K562 (cell line): ENCODE data around the gene SCLY. TPM values are rescaled to one million over a fixed set of nuclear protein-coding genes. Genes with fewer than 3 reads are reported as not detected.

Experiments
- ATAC-seq: fragments of 200-7000 bp; cut with Tn5 transposase; 3 replicates; pipeline ENCODE4 v1.9.1; 2020; ENCODE audit warnings: moderate library complexity
- BruUV-seq: library from RNA; stranded (reverse); fragments of 400-500 nt; replicated peaks from 2 replicates; lab custom pipeline; 2021; lab: Mats Ljungman, UMichigan
- CTCF ChIA-PET: fragments of 300-600 bp; formaldehyde crosslinking; extraction: SDS; loops from one replicate; lab custom pipeline; 2021; ENCODE audit warnings: low intra/inter-chr PET ratio; lab: Yijun Ruan, JAX
- POLR2A ChIA-PET: fragments of 300-600, 350-650 bp; sonication (Branson Sonifier 250); formaldehyde crosslinking; extraction: SDS; loops from one replicate; lab custom pipeline; 2021; ENCODE audit warnings: antibody characterized with exemption, inconsistent platforms; lab: Yijun Ruan, JAX
- DNase-seq, 4 experiments: peaks; one replicate each; pipeline versions ENCODE4 v3.0.0 to v3.0.0-alpha.2; 2011 to 2018; ENCODE audit warnings: low spot score in 3 of 4, mixed read lengths in 3 of 4; ENCODE audit errors: extremely low read depth in 1 of 4
- FAIRE-seq: peaks from 2 replicates; lab custom pipeline; 2011; peaks lifted over from hg19 to GRCh38; lab: Jason Lieb, UNC
- H2AFZ ChIP-seq: 2 replicates; pipeline ENCODE4 v1.6.0; 2011; ENCODE audit warnings: low read depth, low read length, control low read depth, inconsistent platforms
- H3K27ac ChIP-seq: fragments of 200-600 bp; 3 replicates; pipeline ENCODE4 v1.8.0; 2011; ENCODE audit warnings: low read depth, mild to moderate bottlenecking, control low read depth, inconsistent platforms, low read length, moderate library complexity, mixed read lengths; ENCODE audit errors: extremely low read depth
- H3K27me3 ChIP-seq, 2 experiments: fragments of 300-600 bp in 1 of 2; 2 replicates in 1 of 2; 3 replicates in 1 of 2; pipeline versions ENCODE4 v1.6.0 to v1.8.0; 2011; ENCODE audit warnings: inconsistent platforms in 2 of 2, low read length in 2 of 2, mild to moderate bottlenecking in 1 of 2, mixed read lengths in 1 of 2, moderate library complexity in 1 of 2; ENCODE audit not compliant: control insufficient read depth in 2 of 2, insufficient read depth in 2 of 2
- H3K36me3 ChIP-seq: fragments of 300-600 bp; 3 replicates; pipeline ENCODE4 v1.8.0; 2011; ENCODE audit warnings: mild to moderate bottlenecking, low read length, inconsistent platforms; ENCODE audit not compliant: control insufficient read depth, insufficient read depth
- H3K4me1 ChIP-seq, 2 experiments: fragments of 200-600 bp in 1 of 2; replicated peaks in 1 of 2; 2 replicates in 1 of 2; 3 replicates in 1 of 2; pipeline versions ENCODE4 v1.5.1 to v1.8.0; 2011; ENCODE audit warnings: inconsistent platforms in 2 of 2, low read length in 2 of 2, mild to moderate bottlenecking in 1 of 2, mixed read lengths in 1 of 2, moderate library complexity in 1 of 2; ENCODE audit not compliant: control insufficient read depth in 2 of 2, insufficient read depth in 2 of 2
- H3K4me2 ChIP-seq: 2 replicates; pipeline ENCODE4 v1.6.1; 2011; ENCODE audit warnings: low read length, control low read depth, inconsistent platforms, mixed read lengths; ENCODE audit not compliant: insufficient read depth
- H3K4me3 ChIP-seq: fragments of 200-600 bp; sonication (generic), shearing (Covaris generic); 2 replicates; pipeline ENCODE4 v1.5.1; 2016; ENCODE audit warnings: control low read depth, inconsistent platforms
- H3K79me2 ChIP-seq: fragments of 200-600 bp; 3 replicates; pipeline ENCODE4 v1.8.0; 2011; ENCODE audit warnings: low read length, inconsistent platforms; ENCODE audit not compliant: control insufficient read depth, insufficient read depth
- H3K9ac ChIP-seq, 2 experiments: 2 replicates each; pipeline versions ENCODE4 v1.6.0 to v1.6.1; 2011; ENCODE audit warnings: low read depth in 2 of 2, low read length in 2 of 2, control low read depth in 1 of 2, inconsistent platforms in 1 of 2, mild to moderate bottlenecking in 1 of 2, mixed read lengths in 1 of 2; ENCODE audit not compliant: insufficient read depth in 1 of 2
- H3K9me1 ChIP-seq: one replicate; pipeline ENCODE4 v1.6.0; 2011; ENCODE audit warnings: inconsistent platforms, mild to moderate bottlenecking, low read length, moderate library complexity; ENCODE audit not compliant: control insufficient read depth, insufficient read depth
- H3K9me3 ChIP-seq: replicated peaks from 2 replicates; pipeline ENCODE4 v1.5.1; 2011; ENCODE audit warnings: low read depth, low read length, inconsistent platforms; ENCODE audit not compliant: control insufficient read depth, insufficient read depth
- H4K20me1 ChIP-seq: replicated peaks from 2 replicates; pipeline ENCODE4 v1.6.1; 2011; ENCODE audit warnings: low read length, inconsistent platforms, mixed read lengths; ENCODE audit not compliant: control insufficient read depth, insufficient read depth
- ARID3A ChIP-seq: IDR thresholded peaks from 2 replicates; pipeline ENCODE4 v1.6.1; 2012; ENCODE audit warnings: low read depth, low read length, improper control_type of control experiment, borderline replicate concordance
- CBX5 ChIP-seq: IDR thresholded peaks from 2 replicates; pipeline ENCODE4 v1.6.1; 2014; ENCODE audit warnings: low read depth, borderline replicate concordance
- COPS2 ChIP-seq: fragments of 450-650 bp; conservative IDR thresholded peaks from 2 replicates; pipeline ENCODE4 v1.6.1; 2016; ENCODE audit warnings: mild to moderate bottlenecking, moderate library complexity
- E2F1 ChIP-seq: sonication (generic); formaldehyde crosslinking; IDR thresholded peaks from 2 replicates; pipeline ENCODE4 v1.8.1; 2023; ENCODE audit warnings: mild to moderate bottlenecking, missing genetic modification reagents, moderate library complexity
- E2F3 ChIP-seq: fragments of 250-450 bp; sonication (Bioruptor Pico); IDR thresholded peaks from 2 replicates; pipeline ENCODE4 v1.4.0; 2020; ENCODE audit warnings: mild to moderate bottlenecking
- EWSR1 ChIP-seq: fragments of 450-650 bp; IDR thresholded peaks from 2 replicates; pipeline ENCODE4 v1.6.1; 2018; ENCODE audit warnings: borderline replicate concordance, mild to moderate bottlenecking, low read depth, moderate library complexity; ENCODE audit not compliant: partially characterized antibody
- MCM2 ChIP-seq: fragments of 450-650 bp; IDR thresholded peaks from 2 replicates; pipeline ENCODE4 v1.6.1; 2017; ENCODE audit warnings: low read depth, mild to moderate bottlenecking
- MECOM ChIP-seq: fragments of 250-450 bp; sonication (Bioruptor Pico); IDR thresholded peaks from 2 replicates; pipeline ENCODE4 v1.8.0; 2022; ENCODE audit warnings: inconsistent platforms
- NEUROD1 ChIP-seq: fragments of 150-350 bp; IDR thresholded peaks from 2 replicates; pipeline ENCODE4 v1.6.1; 2014; ENCODE audit warnings: borderline replicate concordance, low read length, low read depth; ENCODE audit not compliant: partially characterized antibody
- POLR2A ChIP-seq: fragments of 450-650 bp; conservative IDR thresholded peaks from 2 replicates; pipeline ENCODE4 v1.6.1; 2016
- POLR3A ChIP-seq: IDR thresholded peaks from 2 replicates; pipeline ENCODE4 v1.6.1; 2011; ENCODE audit warnings: borderline replicate concordance, mild to moderate bottlenecking, moderate library complexity; ENCODE audit not compliant: insufficient read length, insufficient read depth; ENCODE audit errors: extremely low read depth
- RBM15 ChIP-seq: fragments of 200-400 bp; formaldehyde crosslinking; IDR thresholded peaks from 2 replicates; pipeline ENCODE4 v1.6.1; 2018; ENCODE audit warnings: mild to moderate bottlenecking, low read length, moderate library complexity; ENCODE audit not compliant: insufficient read depth
- SMAD4 ChIP-seq: fragments of 250-450 bp; sonication (Bioruptor Pico); conservative IDR thresholded peaks from 2 replicates; pipeline ENCODE4 v1.8.0; 2021; ENCODE audit warnings: inconsistent platforms, mild to moderate bottlenecking, moderate library complexity
- SNRNP70 ChIP-seq: fragments of 200-400 bp; formaldehyde crosslinking; optimal IDR thresholded peaks from 2 replicates; pipeline ENCODE3; 2017; ENCODE audit warnings: low read depth, low read length
- STAT5B ChIP-seq: fragments of 250-450 bp; sonication (Bioruptor Pico); IDR thresholded peaks from 2 replicates; pipeline ENCODE4 v1.8.0; 2021; ENCODE audit warnings: mild to moderate bottlenecking, inconsistent platforms
- ZFP91 ChIP-seq: sonication (generic); formaldehyde crosslinking; IDR thresholded peaks from 2 replicates; pipeline ENCODE4 v1.8.0; 2022; ENCODE audit warnings: mild to moderate bottlenecking, missing genetic modification reagents
- ZNF561 ChIP-seq: fragments of 450-650 bp; formaldehyde crosslinking; conservative IDR thresholded peaks from 2 replicates; pipeline ENCODE4 v1.4.0; 2020; ENCODE audit warnings: mild to moderate bottlenecking, moderate library complexity
- WGBS: fragments of 100-300 bp; shearing (Covaris generic); methylation state at CpG from one replicate; pipeline ENCODE4 v1.1.6; 2016; ENCODE audit warnings: low coverage, mixed read lengths; ENCODE audit not compliant: insufficient coverage; ENCODE audit errors: missing lambda C conversion rate; 5-methylcytosine and 5-hydroxymethylcytosine counted together
- in situ Hi-C: fragments of 300-500 bp; cut with MboI; formaldehyde crosslinking; loops from 4 replicates; pipeline ENCODE4 v1.15.0; 2018; ENCODE audit warnings: inconsistent platforms, mixed read lengths
- intact Hi-C: fragments of 100-400 bp; cut with micrococcal nuclease; formaldehyde crosslinking; loops from 2 replicates; pipeline ENCODE4 v1.14.2; 2022
- polyA plus RNA-seq, 8 experiments: library from polyadenylated mRNA; depleted of rRNA in 4 of 8; stranded (reverse) in 5 of 8; unstranded in 3 of 8; fragments of >200 nt; fragmentation: Nextera tagmentation in 2 of 8; fragmentation: Illumina TruSeq in 1 of 8; extraction: Ambion mirVana in 2 of 8; extraction: Trizol in 1 of 8; gene quantifications; 2 replicates each; pipeline versions ENCODE4 v1.2.1 to v1.2.3, GENCODE V29; 2011 to 2014; ENCODE audit warnings: inconsistent platforms in 1 of 8, missing spikeins in 1 of 8
- total RNA-seq, 7 experiments: library from RNA; depleted of rRNA in 6 of 7; stranded (reverse); fragments of >200 nt in 6 of 7; fragmentation: Illumina TruSeq in 2 of 7; extraction: Trizol in 2 of 7; gene quantifications; 2 replicates each; pipeline versions ENCODE4 v1.2.1 to v1.2.3, GENCODE V29; 2011 to 2021; ENCODE audit warnings: low replicate concordance in 1 of 7

Gene SCLY
- total and polyA plus RNA-seq, 9 of the 15 experiments (the other 6 are each of a cell fraction or from before 2014, with no cell fraction given): 2.6 to 32.2 (median 21.1) TPM

GRCh38 chr2:238130111-238130695 is 69.4 kb downstream of the SCLY start:
- Histone ChIP-seq H3K9me3 (0 out of 2 replicates have a peak, but pooled peaks cover 2% of the 10 kb centered on the region), H3K27me3 (peaks cover 5 to 49% of the 10 kb centered on the region in 2 experiments; a peak in 4 of 5 replicates), H4K20me1 (no peaks in the 10 kb centered on the region), H3K36me3 (no peaks in the 10 kb centered on the region), H3K79me2 (no peaks in the 10 kb centered on the region), H3K4me1 (peaks cover 0 to 56% of the 10 kb centered on the region in 2 experiments; a peak in 3 of 5 replicates), H3K9me1 (no peaks in the 10 kb centered on the region), H3K27ac (no peak overlapping the region), H3K4me3 (no peak overlapping the region), H2AFZ (no peak overlapping the region), H3K9ac (no peak overlapping the region), H3K4me2 (no peak overlapping the region)
- intact Hi-C loops (loop anchor here (10.0 kb wide), 1 partner anchor 275 kb away; the partner anchor contains the start of gene RAMP1), in situ Hi-C loops (no loop called here)
- ATAC-seq: no peak
- no peak for FAIRE-seq
- TF ChIP-seq RBM15 (no peak), SMAD4 (CRISPR knock-in tag) (no peak), POLR3A (no peak), MCM2 (no peak), ARID3A (no peak), SNRNP70 (no peak), ZNF561 (no peak), COPS2 (no peak), MECOM (CRISPR knock-in tag) (no peak), E2F1 (CRISPR knock-in tag) (no peak), NEUROD1 (no peak), ZFP91 (CRISPR knock-in tag) (no peak), E2F3 (CRISPR knock-in tag) (no peak), EWSR1 (no peak), CBX5 (no peak), POLR2A (no peak), STAT5B (no peak)
- no peak for DNase-seq
- 19% methylated on average over 17 of the region's 28 CpGs for WGBS
- ChIA-PET CTCF (no interaction called here), POLR2A (no interaction called here)
- BruUV-seq: no TSS peak
